NCI-H2171 (cell line): Measurements from ENCODE around the gene MACROD2.
A peak's percentile ranks its signal among the peaks of the same experiment; 100 is the strongest.
"Not testable (repeated sequence)": the region's sequence is repeated elsewhere in the genome, so short reads cannot be mapped to it uniquely, and the experiment has no call there.

Source experiments
- DNase-seq: peaks from one replicate; lab custom pipeline; 2025; lab: John Stamatoyannopoulos, UW

The MACROD2 gene

GRCh38 chr20:14915356-14915755 is 920.0 kb downstream of the MACROD2 start:
- DNase-seq, result no peak

GRCh38 chr20:14916360-14916920 is 921.1 kb downstream of the MACROD2 start:
- DNase-seq, result no peak

GRCh38 chr20:14918281-14918680 is 923.0 kb downstream of the MACROD2 start:
- no peak for DNase-seq

GRCh38 chr20:14918976-14919375 is 923.7 kb downstream of the MACROD2 start:
- DNase-seq, result no peak

GRCh38 chr20:14919501-14920081 is 924.3 kb downstream of the MACROD2 start:
- DNase-seq, result peak; percentile 41

GRCh38 chr20:14921513-14921912 is 926.2 kb downstream of the MACROD2 start:
- DNase-seq, result no peak

GRCh38 chr20:14922503-14923267 is 927.4 kb downstream of the MACROD2 start:
- no peak for DNase-seq

GRCh38 chr20:14924433-14924832 is 929.1 kb downstream of the MACROD2 start:
- no peak for DNase-seq

- DNase-seq, result no peak
Observed at GRCh38 chr20:14925300-14925699, 930.0 kb downstream of the MACROD2 start.

- not testable (repeated sequence) for DNase-seq
Observed at GRCh38 chr20:14926436-14926835, 931.1 kb downstream of the MACROD2 start.

GRCh38 chr20:14928083-14928482 is 932.8 kb downstream of the MACROD2 start:
- DNase-seq, result peak; percentile 54

GRCh38 chr20:14929388-14929787 is 934.1 kb downstream of the MACROD2 start:
- no peak for DNase-seq

GRCh38 chr20:14932040-14932439 is 936.7 kb downstream of the MACROD2 start:
- DNase-seq, result no peak

- DNase-seq, result no peak
Observed at GRCh38 chr20:14935285-14935684, 940.0 kb downstream of the MACROD2 start.

- no peak for DNase-seq
Observed at GRCh38 chr20:14937021-14937420, 941.7 kb downstream of the MACROD2 start.

- DNase-seq, result no peak
Observed at GRCh38 chr20:14937846-14938245, 942.5 kb downstream of the MACROD2 start.

- no peak for DNase-seq
Observed at GRCh38 chr20:14947536-14947935, 952.2 kb downstream of the MACROD2 start.

- no peak for DNase-seq
Observed at GRCh38 chr20:14947946-14948345, 952.6 kb downstream of the MACROD2 start.

GRCh38 chr20:14948416-14948815 is 953.1 kb downstream of the MACROD2 start:
- DNase-seq, result no peak

GRCh38 chr20:14950633-14951032 is 955.3 kb downstream of the MACROD2 start:
- no peak for DNase-seq

GRCh38 chr20:14951105-14951504 is 955.8 kb downstream of the MACROD2 start:
- DNase-seq, result no peak

- DNase-seq, result peak; percentile 31
Observed at GRCh38 chr20:14951707-14952418, 956.5 kb downstream of the MACROD2 start.

- DNase-seq, result no peak
Observed at GRCh38 chr20:14953736-14954135, 958.4 kb downstream of the MACROD2 start.
